Stomach (tissue), 9 donors: ENCODE data around the gene HOMER1. TPM values are rescaled to one million over a fixed set of nuclear protein-coding genes. Genes with fewer than 3 reads are reported as not detected.

ENCODE experiments used
- DNase-seq, 2 donors: peaks; one replicate each; pipeline versions ENCODE4 v3.0.0 to v3.0.0-alpha.2; 2013 to 2019
- H3K27ac ChIP-seq, 5 donors: fragments of 200-600 bp in 4 of 5; sonication (generic) in 4 of 5; one replicate each; pipeline ENCODE4 v1.5.1; 2013 to 2019; ENCODE audit warnings: mild to moderate bottlenecking in 1 of 5, moderate library complexity in 1 of 5
- H3K27me3 ChIP-seq, 3 donors: fragments of 200-600 bp; sonication (generic); one replicate each; pipeline ENCODE4 v1.5.1; 2017 to 2019; ENCODE audit warnings: mixed run types in 1 of 3
- H3K36me3 ChIP-seq, 4 donors: fragments of 200-600 bp; sonication (generic); 1 replicate in 3 of 4; 2 replicates in 1 of 4; pipeline ENCODE4 v1.5.1; 2016 to 2019
- H3K4me1 ChIP-seq, 4 donors: fragments of 200-600 bp; sonication (generic); one replicate each; pipeline ENCODE4 v1.5.1; 2016 to 2019
- H3K4me3 ChIP-seq, 4 donors: fragments of 200-600 bp; sonication (generic) in 3 of 4; one replicate each; pipeline ENCODE4 v1.5.1; 2016 to 2019; ENCODE audit warnings: mild to moderate bottlenecking in 1 of 4
- H3K9me3 ChIP-seq, 4 donors: fragments of 200-600 bp; sonication (generic); one replicate each; pipeline ENCODE4 v1.5.1; 2016 to 2019
- EP300 ChIP-seq: sonication (generic); formaldehyde crosslinking; IDR thresholded peaks from one replicate; pipeline ENCODE4 v1.6.1; 2017; ENCODE audit warnings: antibody characterized with exemption
- POLR2A ChIP-seq, 4 donors: fragments of 450-650 bp; IDR thresholded peaks; one replicate each; pipeline ENCODE4 v1.6.1; 2016; ENCODE audit warnings: antibody characterized with exemption in 4 of 4, control low read depth in 2 of 4, mild to moderate bottlenecking in 1 of 4, moderate library complexity in 1 of 4
- POLR2AphosphoS5 ChIP-seq, 3 donors: sonication (generic); formaldehyde crosslinking; IDR thresholded peaks; one replicate each; pipeline ENCODE4 v1.6.1; 2016; ENCODE audit warnings: antibody characterized with exemption in 3 of 3
- WGBS, 5 donors: extraction: QIAGEN DNeasy Blood & Tissue Kit in 3 of 5; methylation state at CpG; one replicate each; pipeline versions ENCODE4 v1.1.5 to v1.1.7; 2013 to 2018; 5-methylcytosine and 5-hydroxymethylcytosine counted together
- intact Hi-C: fragments of 100-400 bp; cut with DNase I; formaldehyde crosslinking; loops from one replicate; pipeline ENCODE4 v1.15.1; 2023; ENCODE audit warnings: low total_unique reads
- polyA plus RNA-seq, 3 donors: library from polyadenylated mRNA; stranded (reverse); fragments of 200-250 nt; gene quantifications; one replicate each; pipeline ENCODE4 v1.2.3, GENCODE V29; 2013
- total RNA-seq, 5 donors: library from RNA; depleted of rRNA; stranded (reverse); fragments of >200 nt; gene quantifications; one replicate each; pipeline versions ENCODE4 v1.1.0 to v1.2.3, GENCODE V29; 2014 to 2016
- TF ChIP-seq, protein P1 (sequence below), 7 experiments: fragments of 450-650 bp in 4 of 7; fragments of 200-600 bp in 3 of 7; sonication (generic) in 3 of 7; IDR thresholded peaks; one replicate each; pipeline ENCODE4 v1.5.1; 2016 to 2019; ENCODE audit warnings: antibody characterized with exemption in 7 of 7, control low read depth in 2 of 7, mild to moderate bottlenecking in 1 of 7
- donor health status: healthy with polysubstance abuse.
- donor health status: Bipolar disorder and iron deficiency.
- donor health status: healthy.

HOMER1 gene
- total and polyA plus RNA-seq, 8 donors = 0.85 to 21.6 (median 3.7) TPM

DNA sequence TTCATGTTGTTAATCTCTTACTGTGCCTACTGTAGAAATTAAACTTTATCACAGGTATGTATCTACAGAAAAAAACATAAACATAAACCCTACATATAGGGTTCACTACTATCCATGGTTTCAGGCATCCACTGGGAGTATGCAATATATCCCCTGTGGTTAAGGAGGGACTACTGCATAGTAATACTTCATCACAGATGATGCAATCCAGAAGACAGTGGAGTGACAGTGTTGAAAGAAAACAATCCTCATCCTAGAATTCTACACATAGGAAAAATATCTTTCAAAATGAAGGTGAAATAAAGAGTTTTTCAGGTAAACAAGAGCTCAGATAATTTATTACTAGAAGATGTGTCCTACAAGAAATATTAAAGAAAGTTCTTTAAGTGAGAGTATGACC is 105.9 kb downstream of the HOMER1 start:
- H3K4me1 ChIP-seq = no peaks in the 10 kb centered on the region
- intact Hi-C loops = no loop called here
- TF ChIP-seq POLR2A (IDR thresholded peaks at IDR 0.05) (no peak), EP300 (no peak), POLR2AphosphoS5 (IDR thresholded peaks at IDR 0.05) (no peak)
- TF ChIP-seq, protein P1, sequence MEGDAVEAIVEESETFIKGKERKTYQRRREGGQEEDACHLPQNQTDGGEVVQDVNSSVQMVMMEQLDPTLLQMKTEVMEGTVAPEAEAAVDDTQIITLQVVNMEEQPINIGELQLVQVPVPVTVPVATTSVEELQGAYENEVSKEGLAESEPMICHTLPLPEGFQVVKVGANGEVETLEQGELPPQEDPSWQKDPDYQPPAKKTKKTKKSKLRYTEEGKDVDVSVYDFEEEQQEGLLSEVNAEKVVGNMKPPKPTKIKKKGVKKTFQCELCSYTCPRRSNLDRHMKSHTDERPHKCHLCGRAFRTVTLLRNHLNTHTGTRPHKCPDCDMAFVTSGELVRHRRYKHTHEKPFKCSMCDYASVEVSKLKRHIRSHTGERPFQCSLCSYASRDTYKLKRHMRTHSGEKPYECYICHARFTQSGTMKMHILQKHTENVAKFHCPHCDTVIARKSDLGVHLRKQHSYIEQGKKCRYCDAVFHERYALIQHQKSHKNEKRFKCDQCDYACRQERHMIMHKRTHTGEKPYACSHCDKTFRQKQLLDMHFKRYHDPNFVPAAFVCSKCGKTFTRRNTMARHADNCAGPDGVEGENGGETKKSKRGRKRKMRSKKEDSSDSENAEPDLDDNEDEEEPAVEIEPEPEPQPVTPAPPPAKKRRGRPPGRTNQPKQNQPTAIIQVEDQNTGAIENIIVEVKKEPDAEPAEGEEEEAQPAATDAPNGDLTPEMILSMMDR (IDR thresholded peaks at IDR 0.05) = no peak

DNA sequence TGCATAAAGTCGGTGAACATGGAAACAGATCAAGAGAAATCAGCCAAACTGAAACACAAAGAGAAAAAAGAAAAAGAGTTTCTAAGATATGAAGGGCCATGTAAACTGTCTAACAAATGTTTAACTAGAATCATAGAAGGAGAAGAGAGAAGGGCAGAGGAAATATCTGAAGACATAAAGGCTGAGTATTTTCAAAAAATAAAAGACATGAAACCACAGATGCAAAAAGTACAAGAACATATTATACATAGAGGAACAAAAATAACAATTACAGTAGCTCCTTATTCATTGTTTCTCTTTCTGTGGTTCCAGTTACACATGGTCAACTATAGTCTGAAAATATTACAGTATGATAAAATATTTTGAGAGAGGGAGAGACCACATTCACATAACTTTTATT is 106.3 kb downstream of the HOMER1 start:
- Histone ChIP-seq H3K27ac (no peak overlapping the region), H3K4me1 (no peaks in the 10 kb centered on the region), H3K27me3 (no peaks in the 10 kb centered on the region), H3K36me3 (peaks cover 0 to 8% (median 0%) of the 10 kb centered on the region in 4 donors), H3K9me3 (peaks cover 0 to 16% (median 4%) of the 10 kb centered on the region in 4 donors), H3K4me3 (no peak overlapping the region)
- WGBS, 5 donors = 87 to 100% (median 94%) methylated on average over 1 of the region's 1 CpG
- TF ChIP-seq EP300 (no peak), POLR2A (IDR thresholded peaks at IDR 0.05) (no peak), POLR2AphosphoS5 (IDR thresholded peaks at IDR 0.05) (no peak)
- TF ChIP-seq, protein P1 (IDR thresholded peaks at IDR 0.05) = no peak
- DNase-seq = no peak
- intact Hi-C loops = no loop called here

More for the DNA sequence above, 105.9 kb downstream of the HOMER1 start:
- no peak overlapping the region for H3K4me3 ChIP-seq
- no peak overlapping the region for H3K27ac ChIP-seq
- H3K9me3 ChIP-seq = peaks cover 0 to 16% (median 4%) of the 10 kb centered on the region in 4 donors
- H3K27me3 ChIP-seq = no peaks in the 10 kb centered on the region
- DNase-seq = no peak
- H3K36me3 ChIP-seq = peaks cover 0 to 8% (median 0%) of the 10 kb centered on the region in 4 donors

DNA sequence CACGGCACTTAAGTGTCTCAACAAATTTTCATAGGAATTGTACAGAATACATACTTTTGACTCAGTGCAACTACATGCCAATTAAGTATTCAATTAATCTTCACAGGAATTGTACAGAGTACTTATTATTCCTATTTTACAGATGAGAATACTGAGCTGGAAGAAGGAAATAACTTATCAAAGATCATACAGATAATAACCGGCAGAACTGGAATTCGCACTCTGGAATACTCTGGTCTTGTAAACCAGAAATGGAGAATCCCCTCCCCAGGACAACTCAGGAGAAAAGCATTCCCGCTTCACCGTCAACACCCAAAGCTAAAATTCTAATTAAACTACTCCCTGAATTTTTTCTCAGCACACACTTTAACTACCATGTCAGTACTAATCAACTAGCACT is 112.7 kb downstream of the HOMER1 start:
- 81 to 96% (median 86%) methylated on average over 5 of the region's 5 CpGs for WGBS, 5 donors
- Histone ChIP-seq H3K4me3 (no peak overlapping the region), H3K36me3 (peaks cover 0 to 4% (median 0%) of the 10 kb centered on the region in 4 donors), H3K4me1 (no peaks in the 10 kb centered on the region), H3K27me3 (no peaks in the 10 kb centered on the region), H3K27ac (no peak overlapping the region), H3K9me3 (no peaks in the 10 kb centered on the region)
- intact Hi-C loops = no loop called here
- no peak for DNase-seq
- TF ChIP-seq, protein P1 (IDR thresholded peaks at IDR 0.05) = no peak
- no peak for TF ChIP-seq POLR2A (IDR thresholded peaks at IDR 0.05)
- no peak for TF ChIP-seq EP300
- no peak for TF ChIP-seq POLR2AphosphoS5 (IDR thresholded peaks at IDR 0.05)

DNA sequence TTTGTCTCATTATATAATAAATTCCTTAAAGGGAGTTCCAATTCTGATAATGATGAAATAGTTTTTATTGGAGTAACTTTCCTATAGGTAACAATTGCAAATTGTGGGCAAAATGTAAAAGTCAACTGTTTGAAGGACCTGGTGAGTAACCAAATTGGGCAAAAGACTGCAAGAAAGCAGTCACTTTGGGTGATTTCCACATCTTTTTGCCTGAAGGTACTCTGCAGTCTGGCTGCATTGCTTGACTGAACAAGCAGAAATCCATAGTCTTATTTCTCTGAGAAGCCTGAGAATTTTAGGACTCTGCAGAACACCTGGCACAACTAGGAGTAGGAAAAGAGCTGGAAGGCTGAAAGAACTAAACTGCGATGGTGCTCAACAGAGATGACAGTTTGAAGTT is 114.9 kb downstream of the HOMER1 start:
- Histone ChIP-seq H3K4me3 (no peak overlapping the region), H3K27ac (no peak overlapping the region), H3K4me1 (no peaks in the 10 kb centered on the region), H3K36me3 (peaks cover 0 to 18% (median 4%) of the 10 kb centered on the region in 4 donors), H3K27me3 (no peaks in the 10 kb centered on the region), H3K9me3 (no peaks in the 10 kb centered on the region)
- no peak for DNase-seq
- no peak for TF ChIP-seq EP300
- no peak for TF ChIP-seq POLR2AphosphoS5 (IDR thresholded peaks at IDR 0.05)
- TF ChIP-seq, protein P1 (IDR thresholded peaks at IDR 0.05) = no peak
- no peak for TF ChIP-seq POLR2A (IDR thresholded peaks at IDR 0.05)
- intact Hi-C loops = no loop called here
- WGBS, 5 donors = 94 to 100% (median 97%) methylated on average over 1 of the region's 1 CpG
